Medulla oblongata (tissue), 1 donor: ENCODE measurements around the gene NOL4.

ENCODE experiments used
- DNase-seq: peaks from one replicate; pipeline ENCODE4 v3.0.0-alpha.2; 2015; ENCODE audit errors: extremely low spot score

Gene NOL4

GRCh38 chr18:34196256-34196655, 28.5 kb downstream of the NOL4 start:
- no peak for DNase-seq

DNA sequence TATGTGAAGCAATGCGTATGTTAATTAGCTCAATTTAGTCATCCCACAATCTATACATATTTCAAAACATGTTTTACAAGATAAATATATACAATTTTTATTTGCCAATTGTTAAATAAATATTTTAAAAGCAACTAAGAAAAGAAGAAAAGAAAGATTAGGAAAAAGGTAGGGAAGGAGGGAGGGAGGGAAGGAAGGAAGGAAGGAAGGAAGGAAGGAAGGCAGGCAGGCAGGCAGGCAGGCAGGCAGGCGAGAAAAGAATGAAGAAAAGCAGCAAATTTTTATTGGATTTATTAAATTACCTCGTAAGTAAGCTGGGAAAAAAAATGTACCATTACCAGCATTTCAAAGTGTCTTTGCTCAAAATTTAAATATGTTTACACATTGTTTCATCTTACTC, 30.5 kb downstream of the NOL4 start:
- no peak for DNase-seq

DNA sequence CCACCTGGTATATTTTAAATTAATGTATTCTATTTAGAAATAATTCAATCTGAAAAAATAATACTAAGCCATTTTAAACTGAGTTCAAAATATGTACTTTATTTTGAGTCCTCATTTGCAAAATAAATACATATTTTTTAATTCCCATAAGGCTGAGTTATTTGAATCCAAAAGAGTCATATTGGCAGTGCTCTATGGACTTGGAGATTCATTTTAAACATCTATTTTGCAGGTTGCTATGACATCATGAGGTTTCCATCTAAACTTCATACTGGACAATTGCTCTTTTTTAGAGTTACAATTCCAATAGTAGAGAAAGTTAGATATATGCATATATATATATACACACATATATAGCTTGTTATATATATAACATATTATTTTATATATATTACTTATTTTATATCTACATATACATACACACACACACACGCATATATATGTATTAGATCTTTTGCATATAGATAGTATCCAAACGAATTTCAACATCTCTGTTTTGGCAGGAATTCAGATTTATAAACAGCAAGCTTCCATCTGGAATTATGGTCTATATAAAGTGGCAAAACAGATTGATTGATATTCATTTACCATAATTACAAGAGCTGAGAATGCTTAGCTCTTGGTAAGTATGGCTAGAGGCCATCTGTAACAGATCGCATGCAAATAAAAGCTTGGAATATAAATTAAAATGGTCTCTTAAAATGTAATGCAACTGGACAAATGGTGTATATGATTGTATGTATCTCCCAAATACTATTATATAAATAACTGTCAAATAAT, 34.9 kb downstream of the NOL4 start:
- DNase-seq: no peak
